Measurements from ENCODE around the gene AGPAT4. TPM values are rescaled to one million over a fixed set of nuclear protein-coding genes. Genes with fewer than 3 reads are reported as not detected.

Gene AGPAT4
- total and polyA plus RNA-seq, 8 donors, result 12.4 to 19.4 (median 15.7) TPM

DNA sequence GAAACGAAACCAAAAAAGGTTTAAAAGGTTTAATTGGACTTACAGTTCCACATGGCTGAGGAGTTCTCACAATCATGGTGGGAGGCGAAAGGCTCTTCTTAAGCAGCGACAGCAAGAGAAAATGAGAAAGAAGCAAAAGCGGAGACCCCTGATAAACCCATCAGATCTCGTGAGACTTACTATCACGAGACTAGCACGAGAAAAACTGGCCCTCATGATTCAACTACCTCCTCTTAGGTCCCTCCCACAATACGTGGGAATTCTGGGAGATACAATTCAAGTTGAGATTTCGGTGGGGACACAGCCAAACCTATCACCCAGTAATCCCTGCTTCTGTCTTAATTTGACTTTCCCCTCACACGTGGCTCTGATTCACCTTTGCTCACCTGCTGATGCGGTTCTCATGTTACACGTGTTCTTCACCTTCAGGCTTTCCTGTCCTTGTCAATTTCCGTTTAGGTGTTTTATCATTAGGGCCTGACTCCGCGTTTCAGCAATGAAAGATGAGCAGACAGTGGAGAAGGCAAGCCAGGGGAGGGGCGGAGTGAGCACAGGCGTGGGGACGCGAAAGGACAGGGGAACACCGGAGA is 57.1 kb downstream of the AGPAT4 start:
- TF ChIP-seq, protein P1, sequence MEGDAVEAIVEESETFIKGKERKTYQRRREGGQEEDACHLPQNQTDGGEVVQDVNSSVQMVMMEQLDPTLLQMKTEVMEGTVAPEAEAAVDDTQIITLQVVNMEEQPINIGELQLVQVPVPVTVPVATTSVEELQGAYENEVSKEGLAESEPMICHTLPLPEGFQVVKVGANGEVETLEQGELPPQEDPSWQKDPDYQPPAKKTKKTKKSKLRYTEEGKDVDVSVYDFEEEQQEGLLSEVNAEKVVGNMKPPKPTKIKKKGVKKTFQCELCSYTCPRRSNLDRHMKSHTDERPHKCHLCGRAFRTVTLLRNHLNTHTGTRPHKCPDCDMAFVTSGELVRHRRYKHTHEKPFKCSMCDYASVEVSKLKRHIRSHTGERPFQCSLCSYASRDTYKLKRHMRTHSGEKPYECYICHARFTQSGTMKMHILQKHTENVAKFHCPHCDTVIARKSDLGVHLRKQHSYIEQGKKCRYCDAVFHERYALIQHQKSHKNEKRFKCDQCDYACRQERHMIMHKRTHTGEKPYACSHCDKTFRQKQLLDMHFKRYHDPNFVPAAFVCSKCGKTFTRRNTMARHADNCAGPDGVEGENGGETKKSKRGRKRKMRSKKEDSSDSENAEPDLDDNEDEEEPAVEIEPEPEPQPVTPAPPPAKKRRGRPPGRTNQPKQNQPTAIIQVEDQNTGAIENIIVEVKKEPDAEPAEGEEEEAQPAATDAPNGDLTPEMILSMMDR (IDR thresholded peaks at IDR 0.05), result no peak
- Histone ChIP-seq H3K4me3 (no peak overlapping the region), H3K4me1 (peaks cover 0 to 6% of the 10 kb centered on the region in 2 donors), H3K9me3 (peaks cover 0 to 5% of the 10 kb centered on the region in 2 donors), H3K27me3 (no peaks in the 10 kb centered on the region), H3K27ac (no peak overlapping the region), H3K36me3 (no peaks in the 10 kb centered on the region)
- no peak for DNase-seq
- ATAC-seq, result no peak
- intact Hi-C loops (cut with DNase I), result no loop called here

DNA sequence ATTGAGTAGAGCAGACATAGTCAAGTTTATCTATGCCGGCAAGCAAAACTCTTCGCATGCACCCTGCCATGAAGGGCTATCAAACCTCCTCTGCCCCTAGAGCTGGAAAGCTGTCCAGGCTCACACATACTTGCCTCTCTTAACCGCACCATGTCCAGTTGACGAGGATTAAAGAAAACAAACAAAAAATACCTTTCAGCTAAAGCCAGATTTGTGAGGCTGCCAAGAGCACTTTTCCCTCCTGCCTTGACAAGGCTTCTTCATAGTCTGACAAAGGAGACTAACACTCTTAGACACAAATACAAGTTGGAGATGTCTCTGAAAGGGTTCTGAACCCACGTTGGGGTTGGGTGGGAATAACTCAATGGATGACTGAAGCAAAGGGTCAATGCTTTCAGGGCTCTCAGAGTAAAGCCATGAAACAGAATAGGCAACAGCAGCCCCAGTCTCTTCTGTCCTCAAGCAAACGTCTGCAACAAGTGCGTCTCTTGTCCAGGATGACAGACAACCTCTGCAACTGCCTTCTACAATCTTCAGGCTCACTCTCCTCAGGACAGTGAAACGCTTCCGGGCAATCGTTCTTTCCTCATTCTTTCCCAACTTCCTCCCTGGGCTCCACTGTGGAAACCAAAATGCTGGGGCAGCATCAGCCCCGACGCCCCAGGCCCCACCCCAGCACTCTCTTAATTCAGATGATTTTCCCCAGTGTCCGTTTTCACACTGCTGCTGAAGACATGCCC is 57.8 kb downstream of the AGPAT4 start:
- Histone ChIP-seq H3K36me3 (no peaks in the 10 kb centered on the region), H3K9me3 (peaks cover 0 to 7% of the 10 kb centered on the region in 2 donors), H3K4me3 (no peak overlapping the region), H3K4me1 (peaks cover 0 to 6% of the 10 kb centered on the region in 2 donors), H3K27ac (no peak overlapping the region), H3K27me3 (no peaks in the 10 kb centered on the region)
- ATAC-seq (no peak), DNase-seq (no peak)
- TF ChIP-seq, protein P1 (IDR thresholded peaks at IDR 0.05), result no peak
- intact Hi-C loops (cut with DNase I), result no loop called here

DNA sequence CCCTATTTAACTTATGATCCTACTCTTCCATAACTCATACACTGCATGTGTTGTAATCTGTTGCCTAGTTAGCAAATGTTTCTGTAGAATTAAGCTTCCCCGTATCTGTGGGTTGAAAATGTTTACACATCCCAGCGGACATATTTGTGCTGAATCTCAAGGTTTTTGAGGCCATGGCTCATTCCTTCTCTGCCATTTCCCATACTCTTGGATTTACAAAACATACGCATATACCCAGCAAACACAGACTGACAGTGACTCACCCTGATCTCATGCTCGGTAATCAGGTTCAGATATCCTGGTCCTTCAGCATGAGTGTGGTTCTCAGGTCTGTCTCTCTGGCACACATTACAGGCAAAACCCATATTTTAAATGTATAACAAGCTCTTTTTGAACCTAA is 58.7 kb downstream of the AGPAT4 start:
- Histone ChIP-seq H3K27ac (no peak overlapping the region), H3K4me3 (no peak overlapping the region), H3K36me3 (no peaks in the 10 kb centered on the region), H3K27me3 (no peaks in the 10 kb centered on the region), H3K9me3 (peaks cover 0 to 7% of the 10 kb centered on the region in 2 donors), H3K4me1 (peaks cover 0 to 6% of the 10 kb centered on the region in 2 donors)
- intact Hi-C loops (cut with DNase I), result no loop called here
- TF ChIP-seq, protein P1 (IDR thresholded peaks at IDR 0.05), result no peak
- DNase-seq (no peak), ATAC-seq (peak; percentile 73)

DNA sequence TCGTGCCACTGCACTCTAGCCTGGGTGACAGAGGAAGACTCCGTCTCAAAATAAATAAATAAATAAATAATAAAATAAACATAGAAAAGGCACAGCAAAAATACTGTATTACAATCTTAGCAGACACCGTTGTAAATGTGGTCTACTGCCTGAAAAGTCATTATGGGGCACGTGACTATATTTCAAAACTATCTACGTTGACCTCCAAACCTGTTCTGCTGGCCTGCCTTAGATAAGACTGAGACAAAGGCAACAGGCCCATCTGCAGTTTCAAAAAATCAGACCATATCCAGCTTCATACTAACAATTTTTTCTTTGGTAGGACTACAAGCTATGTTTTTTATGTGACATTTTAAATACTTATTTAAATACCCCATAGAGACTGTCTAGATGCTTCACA is 59.1 kb downstream of the AGPAT4 start:
- Histone ChIP-seq H3K27ac (no peak overlapping the region), H3K4me3 (no peak overlapping the region), H3K9me3 (peaks cover 0 to 7% of the 10 kb centered on the region in 2 donors), H3K4me1 (peaks cover 0 to 6% of the 10 kb centered on the region in 2 donors), H3K36me3 (no peaks in the 10 kb centered on the region), H3K27me3 (no peaks in the 10 kb centered on the region)
- intact Hi-C loops (cut with DNase I), result no loop called here
- ATAC-seq, result no peak
- no peak for DNase-seq
- TF ChIP-seq, protein P1 (IDR thresholded peaks at IDR 0.05), result no peak

DNA sequence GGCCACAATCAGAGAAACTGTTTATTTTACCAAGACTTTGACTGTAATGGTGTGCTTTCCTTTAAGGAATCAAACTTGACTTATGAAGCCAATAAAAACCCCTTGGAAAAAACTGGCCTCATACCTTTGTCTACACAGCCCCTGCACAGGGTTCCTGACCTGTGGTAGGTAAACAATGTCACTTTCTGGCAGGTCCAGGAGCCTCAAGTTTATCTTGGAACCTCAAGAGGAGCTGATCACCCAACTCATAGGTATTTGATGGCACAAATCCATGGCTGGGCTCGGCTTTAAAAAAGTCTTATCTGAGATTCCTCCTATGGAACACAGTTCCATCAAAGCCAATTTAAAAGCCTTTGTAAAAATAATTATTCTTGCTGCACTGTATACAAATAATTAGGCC is 61.0 kb downstream of the AGPAT4 start:
- intact Hi-C loops (cut with DNase I), result no loop called here
- H3K27ac ChIP-seq, result no peak overlapping the region
- no peak overlapping the region for H3K4me3 ChIP-seq
- no peaks in the 10 kb centered on the region for H3K27me3 ChIP-seq
- DNase-seq (no peak), ATAC-seq (no peak)
- H3K36me3 ChIP-seq, result no peaks in the 10 kb centered on the region
- H3K9me3 ChIP-seq, result peaks cover 0 to 7% of the 10 kb centered on the region in 2 donors
- TF ChIP-seq, protein P1 (IDR thresholded peaks at IDR 0.05), result no peak
- peaks cover 0 to 6% of the 10 kb centered on the region in 2 donors for H3K4me1 ChIP-seq

Measured in left lung (tissue), 10 donors.